GM18502 (cell line): ENCODE measurements around the gene EXOC6.

ENCODE experiments used
- ATAC-seq: cut with Tn5 transposase; IDR thresholded peaks from one replicate; pipeline ENCODE4 v1.9.1; 2021; ENCODE audit warnings: mild to moderate bottlenecking; ENCODE audit not compliant: unreplicated experiment, poor library complexity

EXOC6 gene

GRCh38 chr10:92993699-92994272 is 145.5 kb downstream of the EXOC6 start:
- no peak for ATAC-seq

GRCh38 chr10:92995509-92995908 is 147.2 kb downstream of the EXOC6 start:
- no peak for ATAC-seq

GRCh38 chr10:92997620-92998019 is 149.3 kb downstream of the EXOC6 start:
- no peak for ATAC-seq

GRCh38 chr10:92999191-92999590 is 150.9 kb downstream of the EXOC6 start:
- no peak for ATAC-seq

- no peak for ATAC-seq
Observed at GRCh38 chr10:93006435-93007039, 158.2 kb downstream of the EXOC6 start.

- no peak for ATAC-seq
Observed at GRCh38 chr10:93015722-93016121, 167.4 kb downstream of the EXOC6 start.

- ATAC-seq, result no peak
Observed at GRCh38 chr10:93023013-93023650, 174.8 kb downstream of the EXOC6 start.

GRCh38 chr10:93026072-93026471 is 177.8 kb downstream of the EXOC6 start:
- no peak for ATAC-seq

- ATAC-seq, result no peak
Observed at GRCh38 chr10:93027508-93027907, 179.2 kb downstream of the EXOC6 start.

GRCh38 chr10:93028883-93029282 is 180.6 kb downstream of the EXOC6 start:
- no peak for ATAC-seq

GRCh38 chr10:93030409-93030808 is 182.1 kb downstream of the EXOC6 start:
- ATAC-seq, result no peak

- ATAC-seq, result no peak
Observed at GRCh38 chr10:93032105-93032808, 183.9 kb downstream of the EXOC6 start.

- no peak for ATAC-seq
Observed at GRCh38 chr10:93032809-93033137, 184.5 kb downstream of the EXOC6 start.

GRCh38 chr10:93034426-93034825 is 186.1 kb downstream of the EXOC6 start:
- ATAC-seq, result no peak

- no peak for ATAC-seq
Observed at GRCh38 chr10:93039110-93039509, 190.8 kb downstream of the EXOC6 start.

- ATAC-seq, result no peak
Observed at GRCh38 chr10:93039721-93040120, 191.4 kb downstream of the EXOC6 start.

- no peak for ATAC-seq
Observed at GRCh38 chr10:93054486-93054885, 206.2 kb downstream of the EXOC6 start.

- ATAC-seq, result no peak
Observed at GRCh38 chr10:93058139-93058538, 209.8 kb downstream of the EXOC6 start.

- no peak for ATAC-seq
Observed at GRCh38 chr10:93059975-93060886, 211.9 kb downstream of the EXOC6 start, which contains the start of gene CYP26C1. TSS of gene CYP26C1 (plus strand) at chr10:93060798. CDS start at chr10:93061264, 466 bp downstream.

GRCh38 chr10:93060887-93061593 is 212.7 kb downstream of the EXOC6 start:
- ATAC-seq, result no peak
